ENCODE results near the gene AIMP2.

- TF ChIP-seq CTCF (IDR thresholded peaks at IDR 0.05) (peak in 1 of 5 experiments; percentile 16), EP300 (IDR thresholded peaks at IDR 0.05) (peak; percentile 32 to 83), POLR2A (IDR thresholded peaks at IDR 0.05) (peak; percentile 18 to 70)
Observed at GRCh38 chr7:6008668-6009611, at the start of gene AIMP2, which contains the start of gene PMS2.
